A549 (cell line): ENCODE measurements around the gene PTPA. TPM values are rescaled to one million over a fixed set of nuclear protein-coding genes. Genes with fewer than 3 reads are reported as not detected.
A peak's percentile ranks its signal among the peaks of the same experiment; 100 is the strongest.
"Not testable (repeated sequence)": the region's sequence is repeated elsewhere in the genome, so short reads cannot be mapped to it uniquely, and the experiment has no call there.

ENCODE experiments used
- ATAC-seq, 2 experiments: fragments of 200-7000 bp in 1 of 2; fragments of >200 bp in 1 of 2; cut with Nextera tagmentation in 1 of 2; cut with Tn5 transposase in 1 of 2; 3 replicates each; pipeline versions ENCODE4 v1.8.0 to v1.9.1; 2018 to 2020; ENCODE audit warnings: mild to moderate bottlenecking in 1 of 2, moderate library complexity in 1 of 2
- CTCF ChIA-PET: fragments of 300-600 bp; sonication (Branson Sonifier 250); formaldehyde crosslinking; extraction: SDS; loops from one replicate; lab custom pipeline; 2021; ENCODE audit warnings: antibody characterized with exemption, inconsistent platforms; lab: Yijun Ruan, JAX
- POLR2A ChIA-PET: fragments of 350-600 bp; formaldehyde crosslinking; extraction: SDS; loops from one replicate; lab custom pipeline; 2021; ENCODE audit warnings: antibody characterized with exemption, inconsistent platforms; lab: Yijun Ruan, JAX
- DNase-seq, 2 experiments: peaks; one replicate each; pipeline versions ENCODE4 v3.0.0 to v3.0.0-alpha.2; 2011 to 2016; ENCODE audit warnings: low read depth in 1 of 2, low spot score in 1 of 2
- FAIRE-seq: peaks from 2 replicates; lab custom pipeline; 2011; peaks lifted over from hg19 to GRCh38; lab: Jason Lieb, UNC
- H3K27ac ChIP-seq, 2 experiments: fragments of >200 bp; sonication (Bioruptor Twin); formaldehyde crosslinking; 3 replicates each; pipeline ENCODE4 v1.5.1; 2016 to 2017
- H3K4me1 ChIP-seq: fragments of >200 bp; sonication (Bioruptor Twin); formaldehyde crosslinking; 3 replicates; pipeline ENCODE4 v1.6.1; 2016
- H3K4me2 ChIP-seq: fragments of >200 bp; sonication (Bioruptor Twin); formaldehyde crosslinking; 3 replicates; pipeline ENCODE4 v1.6.1; 2016
- H3K4me3 ChIP-seq: fragments of >200 bp; sonication (Bioruptor Twin); formaldehyde crosslinking; 3 replicates; pipeline ENCODE4 v1.5.1; 2016
- H3K9me3 ChIP-seq: fragments of >200 bp; sonication (Bioruptor Twin); formaldehyde crosslinking; 3 replicates; pipeline ENCODE4 v1.6.1; 2016
- CHD4 ChIP-seq: fragments of 200-600 bp; sonication (generic); IDR thresholded peaks from 2 replicates; pipeline ENCODE4 v1.6.1; 2016; ENCODE audit warnings: antibody characterized with exemption, mild to moderate bottlenecking, borderline replicate concordance
- ESRRA ChIP-seq: fragments of 150-350 bp; IDR thresholded peaks from 2 replicates; pipeline ENCODE4 v1.6.1; 2014; ENCODE audit warnings: mild to moderate bottlenecking, low read length, borderline replicate concordance
- FOSB ChIP-seq: fragments of 250-450 bp; sonication (Bioruptor Pico); IDR thresholded peaks from 2 replicates; pipeline ENCODE4 v1.5.0; 2020; ENCODE audit warnings: mild to moderate bottlenecking, moderate library complexity
- JUN ChIP-seq, 2 experiments: fragments of >200 bp; sonication (Bioruptor Twin); formaldehyde crosslinking; IDR thresholded peaks; 2 replicates in 1 of 2; 3 replicates in 1 of 2; pipeline ENCODE4 v1.6.1; 2016 to 2017
- KDM1A ChIP-seq: fragments of 200-600 bp; sonication (generic); IDR thresholded peaks from 2 replicates; pipeline ENCODE4 v1.6.1; 2016; ENCODE audit warnings: low read depth, mild to moderate bottlenecking
- MAFK ChIP-seq: fragments of 450-650 bp; IDR thresholded peaks from 2 replicates; pipeline ENCODE4 v1.6.1; 2014; ENCODE audit not compliant: partially characterized antibody
- MYC ChIP-seq: IDR thresholded peaks from 2 replicates; pipeline ENCODE4 v1.6.1; 2012; ENCODE audit warnings: mild to moderate bottlenecking, inconsistent platforms, low read length, improper control_type of control experiment, borderline replicate concordance
- NFE2L2 ChIP-seq: fragments of 150-350 bp; conservative IDR thresholded peaks from 2 replicates; pipeline ENCODE4 v1.6.1; 2014; ENCODE audit warnings: low read length
- RAD21 ChIP-seq, 2 experiments: fragments of >200 bp in 1 of 2; sonication (Bioruptor Twin) in 1 of 2; formaldehyde crosslinking in 1 of 2; IDR thresholded peaks in 1 of 2; conservative IDR thresholded peaks in 1 of 2; 2 replicates in 1 of 2; 3 replicates in 1 of 2; pipeline ENCODE4 v1.6.1; 2012 to 2018; ENCODE audit warnings: inconsistent platforms in 1 of 2
- RNF2 ChIP-seq: fragments of 200-600 bp; sonication (generic); IDR thresholded peaks from 2 replicates; pipeline ENCODE4 v1.6.1; 2016; ENCODE audit warnings: low read depth, mild to moderate bottlenecking, antibody characterized with exemption, moderate library complexity, borderline replicate concordance
- SMC3 ChIP-seq: fragments of >200 bp; sonication (Bioruptor Twin); formaldehyde crosslinking; IDR thresholded peaks from 3 replicates; pipeline ENCODE4 v1.6.1; 2018; ENCODE audit warnings: inconsistent platforms
- WGBS: methylation state at CpG from one replicate; pipeline ENCODE4 v1.1.6; 2017; ENCODE audit errors: missing lambda C conversion rate; 5-methylcytosine and 5-hydroxymethylcytosine counted together
- polyA plus RNA-seq, 4 experiments: library from polyadenylated mRNA; depleted of rRNA in 3 of 4; stranded (reverse); fragments of >200 nt; fragmentation: RNase III in 1 of 4; extraction: RNeasy Plus Mini Kit Qiagen cat#74134 plus additional on column Dnase treatment in 1 of 4; gene quantifications; 2 replicates in 3 of 4; 3 replicates in 1 of 4; pipeline ENCODE4 v1.2.3, GENCODE V29; 2011 to 2017
- TF ChIP-seq, protein P1 (sequence below): IDR thresholded peaks from 2 replicates; pipeline ENCODE4 v1.6.1; 2012
- TF ChIP-seq, protein P2 (sequence below): fragments of >200 bp; sonication (Bioruptor Twin); formaldehyde crosslinking; IDR thresholded peaks from 3 replicates; pipeline ENCODE4 v1.5.1; 2016
- TF ChIP-seq, protein P3 (sequence below): fragments of 450-650 bp; IDR thresholded peaks from 2 replicates; pipeline ENCODE4 v1.6.1; 2014; ENCODE audit warnings: antibody characterized with exemption
- TF ChIP-seq, protein P4 (sequence below): fragments of 250-450 bp; sonication (Bioruptor Pico); IDR thresholded peaks from 2 replicates; pipeline ENCODE4 v1.5.0; 2020; ENCODE audit warnings: low read depth, mild to moderate bottlenecking, moderate library complexity

Gene PTPA
- polyA plus RNA-seq, 2 of the 4 experiments (the other 2 are of a cell fraction): 140 to 161 TPM

DNA sequence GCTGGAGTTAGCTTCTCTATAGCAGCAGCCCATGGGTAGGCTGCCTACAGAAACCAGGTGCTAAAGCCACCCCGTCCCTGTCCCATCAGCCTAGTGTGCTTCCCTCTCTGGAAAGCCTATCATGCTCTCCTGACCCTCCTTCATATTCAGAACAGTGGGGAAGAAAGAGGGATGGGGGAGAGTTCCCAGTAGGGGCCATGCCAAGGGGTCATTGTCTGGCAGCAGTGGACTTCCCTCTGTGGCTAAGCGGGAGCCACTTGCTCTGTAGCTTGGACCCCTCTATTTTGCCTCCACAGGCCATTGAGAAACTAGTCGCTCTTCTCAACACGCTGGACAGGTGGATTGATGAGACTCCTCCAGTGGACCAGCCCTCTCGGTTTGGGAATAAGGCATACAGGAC, 17.5 kb downstream of the PTPA start:
- CTCF ChIA-PET: interaction anchor here (0.7 to 28.1 kb wide), 6 partner anchors 12 to 655 kb away, joined by 3 to 1029 read pairs (median 462); partner anchors contain the start of genes ASB6, C9orf50, IER5L and NTMT1
- FAIRE-seq (no peak), ATAC-seq (no peak), DNase-seq (no peak)
- TF ChIP-seq KDM1A (no peak), MYC (no peak), ESRRA (no peak), CHD4 (no peak)
- WGBS: 96% methylated on average over 5 of the region's 5 CpGs
- Histone ChIP-seq H3K9me3 (no peaks in the 10 kb centered on the region), H3K4me1 (peaks cover 21% of the 10 kb centered on the region; the same call in 2 of the 3 replicates), H3K4me2 (no peak overlapping the region), H3K4me3 (no peak overlapping the region), H3K27ac (no peak overlapping the region)
- POLR2A ChIA-PET: no interaction called here

DNA sequence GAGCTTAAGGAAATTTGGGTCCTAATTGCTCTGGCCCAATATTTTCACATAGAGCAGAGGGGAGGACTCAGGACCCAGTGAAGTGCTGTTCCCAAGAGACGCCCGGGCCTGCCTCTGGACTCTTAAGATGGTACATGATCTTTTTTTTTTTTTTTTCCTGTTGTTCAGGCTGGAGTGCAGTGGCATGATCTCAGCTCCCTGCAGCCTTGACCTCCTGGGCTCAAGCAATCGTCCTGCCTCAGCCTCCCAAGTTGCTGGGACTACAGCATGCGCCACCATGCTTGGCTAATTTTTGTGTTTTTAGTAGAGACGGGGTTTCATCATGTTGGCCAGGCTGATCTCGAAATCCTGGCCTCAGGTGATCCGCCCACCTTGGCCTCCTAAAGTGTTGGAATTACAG, 19.1 kb downstream of the PTPA start:
- peaks cover 13% of the 10 kb centered on the region; the same call in 2 of the 3 replicates for H3K4me1 ChIP-seq
- ChIA-PET POLR2A (interaction anchor here (0.8 kb wide), 1 partner anchor 10 kb away, joined by 3 read pairs; no protein-coding TSS in a partner anchor), CTCF (interaction anchor here (1.1 to 28.1 kb wide), 15 partner anchors 10 to 660 kb away, joined by 3 to 1029 read pairs (median 10); partner anchors contain the start of genes ASB6, C9orf50, IER5L and NTMT1)
- not testable (repeated sequence) for H3K9me3 ChIP-seq, H3K27ac ChIP-seq, H3K4me3 ChIP-seq, H3K4me2 ChIP-seq, DNase-seq, ATAC-seq, FAIRE-seq
- WGBS: 98% methylated on average over 7 of the region's 7 CpGs

DNA sequence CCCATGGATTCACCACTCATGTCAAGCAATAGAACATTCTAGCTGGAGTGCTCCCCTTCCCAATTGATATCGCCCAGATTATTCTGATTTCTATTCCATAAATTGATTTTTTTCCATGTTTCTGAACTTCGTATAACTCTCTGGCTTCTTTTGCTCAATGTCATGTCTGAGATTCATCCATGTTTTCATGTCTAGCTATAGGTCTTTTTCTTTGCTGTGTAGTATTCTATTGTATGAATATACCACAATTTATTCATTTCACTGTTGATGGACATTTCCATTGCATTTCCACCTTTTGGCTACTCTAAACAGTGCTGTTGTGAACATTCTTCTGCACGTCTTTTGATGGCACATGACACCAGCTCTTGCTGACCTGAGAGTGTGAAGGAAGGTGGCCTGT, 19.6 kb downstream of the PTPA start:
- FAIRE-seq: no peak
- no peak for ATAC-seq
- Histone ChIP-seq H3K27ac (no peak overlapping the region), H3K9me3 (no peaks in the 10 kb centered on the region), H3K4me2 (no peak overlapping the region), H3K4me1 (peaks cover 9% of the 10 kb centered on the region; the same call in 1 of the 3 replicates), H3K4me3 (no peak overlapping the region)
- 63% methylated on average over 3 of the region's 3 CpGs for whole genome bisulfite sequencing
- POLR2A ChIA-PET: interaction anchor here (2.4 kb wide), 1 partner anchor 495 kb away, joined by 16 read pairs; the partner anchor contains the start of gene NTMT1
- TF ChIP-seq KDM1A (no peak), CHD4 (no peak)
- TF ChIP-seq, protein P1, sequence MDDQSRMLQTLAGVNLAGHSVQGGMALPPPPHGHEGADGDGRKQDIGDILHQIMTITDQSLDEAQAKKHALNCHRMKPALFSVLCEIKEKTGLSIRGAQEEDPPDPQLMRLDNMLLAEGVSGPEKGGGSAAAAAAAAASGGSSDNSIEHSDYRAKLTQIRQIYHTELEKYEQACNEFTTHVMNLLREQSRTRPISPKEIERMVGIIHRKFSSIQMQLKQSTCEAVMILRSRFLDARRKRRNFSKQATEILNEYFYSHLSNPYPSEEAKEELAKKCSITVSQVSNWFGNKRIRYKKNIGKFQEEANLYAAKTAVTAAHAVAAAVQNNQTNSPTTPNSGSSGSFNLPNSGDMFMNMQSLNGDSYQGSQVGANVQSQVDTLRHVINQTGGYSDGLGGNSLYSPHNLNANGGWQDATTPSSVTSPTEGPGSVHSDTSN: no peak
- CTCF ChIA-PET: interaction anchor here (0.7 to 28.1 kb wide), 33 partner anchors 10 to 734 kb away, joined by 3 to 1029 read pairs (median 6); partner anchors contain the start of genes ASB6, C9orf50, IER5L and NTMT1
- DNase-seq: no peak

DNA sequence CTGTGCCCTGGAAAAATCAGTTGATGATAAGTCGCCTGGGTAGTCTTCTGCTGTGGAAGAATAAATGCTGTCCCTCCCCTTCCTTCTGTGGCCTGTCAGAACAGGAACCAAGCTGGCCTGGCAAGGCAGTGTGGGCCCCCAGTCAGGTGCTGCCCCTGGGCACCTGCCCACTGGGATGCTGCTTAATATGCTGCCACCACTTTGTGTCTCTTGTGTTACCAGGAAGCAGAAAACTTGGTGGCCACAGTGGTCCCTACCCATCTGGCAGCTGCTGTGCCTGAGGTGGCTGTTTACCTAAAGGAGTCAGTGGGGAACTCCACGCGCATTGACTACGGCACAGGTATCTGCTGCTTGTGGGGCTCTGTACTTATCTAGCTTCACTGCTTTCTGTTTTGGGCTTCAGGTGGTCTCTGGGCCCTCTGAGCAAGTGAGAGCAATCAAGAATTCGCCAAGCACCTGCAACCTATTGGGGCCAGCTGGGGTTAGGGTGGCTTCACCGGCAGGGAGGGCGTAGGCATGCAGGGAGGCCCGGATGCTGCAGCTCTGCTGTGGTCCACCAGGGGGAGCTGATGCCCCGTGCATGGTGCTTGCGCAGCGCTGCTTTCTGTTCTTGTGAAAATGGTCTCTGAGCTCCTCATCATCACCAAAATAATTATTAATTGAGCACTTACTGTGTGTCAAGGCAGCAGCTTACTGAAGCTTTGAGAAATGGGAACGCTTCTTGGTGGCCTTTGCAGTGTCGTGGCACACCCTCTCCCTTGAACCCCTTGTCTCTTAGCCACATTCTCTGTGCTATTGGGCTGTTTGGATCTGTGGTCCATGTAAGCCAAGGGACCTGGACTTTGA, 20.3 kb downstream of the PTPA start:
- POLR2A ChIA-PET: interaction anchor here (0.5 to 2.4 kb wide), 10 partner anchors 9 to 506 kb away, joined by 3 to 16 read pairs (median 4); partner anchors contain the start of genes C9orf50, IER5L and NTMT1
- FAIRE-seq (no peak), DNase-seq (peak; percentile 72 to 93), ATAC-seq (peak; percentile 93 to 96)
- peaks cover 7% of the 10 kb centered on the region; the same call in 1 of the 3 replicates for H3K4me1 ChIP-seq
- H3K4me2 ChIP-seq: no peak overlapping the region
- peak overlapping the region; percentile 30 to 63; a peak in 4 of 6 replicates for H3K27ac ChIP-seq
- H3K4me3 ChIP-seq: no peak overlapping the region
- no peak for TF ChIP-seq NFE2L2
- no peak for TF ChIP-seq FOSB (CRISPR knock-in tag)
- TF ChIP-seq MAFK: no peak
- TF ChIP-seq RNF2: no peak
- TF ChIP-seq SMC3: peak; percentile 87
- TF ChIP-seq, protein P2, sequence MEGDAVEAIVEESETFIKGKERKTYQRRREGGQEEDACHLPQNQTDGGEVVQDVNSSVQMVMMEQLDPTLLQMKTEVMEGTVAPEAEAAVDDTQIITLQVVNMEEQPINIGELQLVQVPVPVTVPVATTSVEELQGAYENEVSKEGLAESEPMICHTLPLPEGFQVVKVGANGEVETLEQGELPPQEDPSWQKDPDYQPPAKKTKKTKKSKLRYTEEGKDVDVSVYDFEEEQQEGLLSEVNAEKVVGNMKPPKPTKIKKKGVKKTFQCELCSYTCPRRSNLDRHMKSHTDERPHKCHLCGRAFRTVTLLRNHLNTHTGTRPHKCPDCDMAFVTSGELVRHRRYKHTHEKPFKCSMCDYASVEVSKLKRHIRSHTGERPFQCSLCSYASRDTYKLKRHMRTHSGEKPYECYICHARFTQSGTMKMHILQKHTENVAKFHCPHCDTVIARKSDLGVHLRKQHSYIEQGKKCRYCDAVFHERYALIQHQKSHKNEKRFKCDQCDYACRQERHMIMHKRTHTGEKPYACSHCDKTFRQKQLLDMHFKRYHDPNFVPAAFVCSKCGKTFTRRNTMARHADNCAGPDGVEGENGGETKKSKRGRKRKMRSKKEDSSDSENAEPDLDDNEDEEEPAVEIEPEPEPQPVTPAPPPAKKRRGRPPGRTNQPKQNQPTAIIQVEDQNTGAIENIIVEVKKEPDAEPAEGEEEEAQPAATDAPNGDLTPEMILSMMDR: peak; percentile 94
- TF ChIP-seq JUN (IDR thresholded peaks at IDR 0.05): no peak
- TF ChIP-seq, protein P3, sequence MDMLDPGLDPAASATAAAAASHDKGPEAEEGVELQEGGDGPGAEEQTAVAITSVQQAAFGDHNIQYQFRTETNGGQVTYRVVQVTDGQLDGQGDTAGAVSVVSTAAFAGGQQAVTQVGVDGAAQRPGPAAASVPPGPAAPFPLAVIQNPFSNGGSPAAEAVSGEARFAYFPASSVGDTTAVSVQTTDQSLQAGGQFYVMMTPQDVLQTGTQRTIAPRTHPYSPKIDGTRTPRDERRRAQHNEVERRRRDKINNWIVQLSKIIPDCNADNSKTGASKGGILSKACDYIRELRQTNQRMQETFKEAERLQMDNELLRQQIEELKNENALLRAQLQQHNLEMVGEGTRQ: no peak
- peak; percentile 93 to 95 for TF ChIP-seq RAD21 (conservative IDR thresholded peaks at IDR 0.05 in 1 of 2, IDR thresholded peaks at IDR 0.05 in 1 of 2)
- TF ChIP-seq, protein P4, sequence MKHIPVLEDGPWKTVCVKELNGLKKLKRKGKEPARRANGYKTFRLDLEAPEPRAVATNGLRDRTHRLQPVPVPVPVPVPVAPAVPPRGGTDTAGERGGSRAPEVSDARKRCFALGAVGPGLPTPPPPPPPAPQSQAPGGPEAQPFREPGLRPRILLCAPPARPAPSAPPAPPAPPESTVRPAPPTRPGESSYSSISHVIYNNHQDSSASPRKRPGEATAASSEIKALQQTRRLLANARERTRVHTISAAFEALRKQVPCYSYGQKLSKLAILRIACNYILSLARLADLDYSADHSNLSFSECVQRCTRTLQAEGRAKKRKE (CRISPR knock-in tag): no peak
- CTCF ChIA-PET: interaction anchor here (0.6 to 28.1 kb wide), 62 partner anchors 9 to 735 kb away, joined by 3 to 1029 read pairs (median 4); partner anchors contain the start of genes ASB6, C9orf50, DOLPP1 and IER5L
- 29% methylated on average over 11 of the region's 13 CpGs for WGBS
- H3K9me3 ChIP-seq: no peaks in the 10 kb centered on the region
